GM18519 (cell line): ENCODE results near the gene NANOS3.

Source experiments
- ATAC-seq: cut with Tn5 transposase; IDR thresholded peaks from one replicate; pipeline ENCODE4 v1.9.1; 2021; ENCODE audit warnings: mild to moderate bottlenecking, moderate library complexity; ENCODE audit not compliant: unreplicated experiment, low FRiP score

Gene NANOS3

GRCh38 chr19:13861714-13862531 is 15.0 kb upstream of the NANOS3 start:
- peak; percentile 47 for ATAC-seq

- no peak for ATAC-seq
These were observed 12.8 kb upstream of the NANOS3 start for GRCh38 chr19:13864046-13864666.

GRCh38 chr19:13864667-13865570 is 12.0 kb upstream of the NANOS3 start:
- ATAC-seq, result no peak

GRCh38 chr19:13865571-13866462 is 11.1 kb upstream of the NANOS3 start:
- ATAC-seq, result no peak

GRCh38 chr19:13866463-13867046 is 10.4 kb upstream of the NANOS3 start:
- ATAC-seq, result no peak

GRCh38 chr19:13868663-13869062 is 8.3 kb upstream of the NANOS3 start:
- ATAC-seq, result no peak

- no peak for ATAC-seq
These were observed 7.7 kb upstream of the NANOS3 start for GRCh38 chr19:13869281-13869680.

- ATAC-seq, result no peak
These were observed 6.1 kb upstream of the NANOS3 start for GRCh38 chr19:13870873-13871272.

GRCh38 chr19:13872339-13872694 is 4.6 kb upstream of the NANOS3 start:
- no peak for ATAC-seq

- no peak for ATAC-seq
These were observed 4.1 kb upstream of the NANOS3 start for GRCh38 chr19:13872695-13873389.

GRCh38 chr19:13873834-13874515 is 3.0 kb upstream of the NANOS3 start:
- ATAC-seq, result no peak

- no peak for ATAC-seq
These were observed 1.1 kb upstream of the NANOS3 start for GRCh38 chr19:13875824-13876223.

- no peak for ATAC-seq
These were observed 369 bp downstream of the NANOS3 start for GRCh38 chr19:13877303-13877702.

- peak; percentile 45 for ATAC-seq
These were observed 3.4 kb downstream of the NANOS3 start for GRCh38 chr19:13880059-13881043.

- no peak for ATAC-seq
These were observed 4.3 kb downstream of the NANOS3 start for GRCh38 chr19:13881251-13881691.

GRCh38 chr19:13881692-13882418 is 4.9 kb downstream of the NANOS3 start:
- ATAC-seq, result no peak

GRCh38 chr19:13882419-13882795 is 5.5 kb downstream of the NANOS3 start:
- no peak for ATAC-seq
